ENCODE results near the gene CHADL.

DNA sequence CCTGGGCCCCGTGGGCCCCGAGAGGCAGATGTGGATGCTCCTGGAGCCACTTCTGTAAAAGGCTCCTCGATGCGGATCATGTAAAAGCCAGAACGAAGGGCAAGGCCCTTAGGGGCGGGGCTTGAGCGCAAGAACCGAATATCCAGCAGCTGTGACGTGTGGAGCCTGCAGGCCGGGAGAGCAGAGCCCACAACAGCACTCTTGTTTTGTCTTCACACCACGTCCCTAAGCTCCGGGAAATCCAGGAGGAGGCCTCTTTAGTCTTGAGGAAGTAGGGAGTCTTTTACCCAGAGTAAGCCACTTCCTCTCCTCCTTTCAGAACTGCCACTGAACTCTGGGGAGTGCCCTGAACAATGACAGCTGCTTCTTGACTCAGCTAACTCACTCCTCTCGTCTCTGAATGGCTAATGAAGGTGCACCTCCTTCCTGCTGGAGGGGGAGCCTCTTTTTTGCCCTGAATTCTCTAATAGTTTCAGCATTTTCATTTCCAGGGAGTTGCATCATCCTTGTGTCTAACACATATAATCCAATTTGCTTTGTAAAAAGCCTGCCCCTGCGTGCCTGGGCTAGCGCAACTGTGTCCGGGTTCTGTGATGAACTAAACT lies 23.1 kb downstream of the CHADL start:
- TF ChIP-seq CTCF (IDR thresholded peaks at IDR 0.05) (no peak), POLR2A (IDR thresholded peaks at IDR 0.05) (no peak)

Measured in thyroid gland (tissue), 4 donors.